Activated CD4-positive, alpha-beta T cell treated with anti-CD3 and anti-CD28 coated beads for 36 hours (primary cell): Measurements from ENCODE around the gene TNIK. TPM values are rescaled to one million over a fixed set of nuclear protein-coding genes. Genes with fewer than 3 reads are reported as not detected.

Experiments used
- ATAC-seq: fragments of 200-7000 bp; cut with Tn5 transposase; one replicate; pipeline ENCODE4 v1.10.0; 2021; ENCODE audit warnings: mild to moderate bottlenecking, moderate library complexity
- CTCF ChIA-PET: fragments of 350-600 bp; sonication (Branson Sonifier 250); formaldehyde crosslinking; loops from one replicate; lab custom pipeline; 2021; ENCODE audit warnings: antibody characterized with exemption; lab: Charles Lee
- POLR2A ChIA-PET: fragments of 350-600 bp; sonication (Branson Sonifier 250); formaldehyde crosslinking; loops from one replicate; lab custom pipeline; 2021; ENCODE audit warnings: antibody characterized with exemption, inconsistent platforms; lab: Charles Lee
- DNase-seq: peaks from one replicate; pipeline ENCODE4 v3.0.0-alpha.2; 2020
- H3K27ac Mint-ChIP-seq: one replicate; pipeline ENCODE4 v1.8.0; 2021; ENCODE audit warnings: mixed read lengths
- H3K27me3 Mint-ChIP-seq: one replicate; pipeline ENCODE4 v1.8.0; 2021; ENCODE audit warnings: mixed read lengths
- H3K36me3 Mint-ChIP-seq: one replicate; pipeline ENCODE4 v1.8.0; 2021; ENCODE audit warnings: low read depth, mixed read lengths
- H3K4me1 Mint-ChIP-seq: one replicate; pipeline ENCODE4 v1.8.0; 2021; ENCODE audit warnings: mixed read lengths
- H3K4me3 Mint-ChIP-seq: one replicate; pipeline ENCODE4 v1.8.0; 2021; ENCODE audit warnings: mild to moderate bottlenecking, moderate library complexity, mixed read lengths
- H3K9me3 Mint-ChIP-seq: one replicate; pipeline ENCODE4 v1.8.0; 2021; ENCODE audit warnings: low read depth, mixed read lengths
- intact Hi-C, 2 experiments: fragments of 100-400 bp; cut with DNase I in 1 of 2; cut with micrococcal nuclease in 1 of 2; formaldehyde crosslinking; loops; one replicate each; pipeline versions ENCODE4 v1.14.2 to v1.15.1; 2022 to 2024; cut with DNase I, micrococcal nuclease
- total RNA-seq, 2 experiments: library from RNA; stranded (reverse); gene quantifications; one replicate each; pipeline ENCODE4 v1.2.3, GENCODE V29; 2021

Gene TNIK
- total RNA-seq, 2 experiments from 2014 or later: 28.8 to 34.2 TPM

- ATAC-seq (no peak), DNase-seq (no peak)
- ChIA-PET CTCF (interaction anchor here (0.8 to 1.0 kb wide), 2 partner anchors 127 to 478 kb away, joined by 3 read pairs; no protein-coding TSS in a partner anchor), POLR2A (no interaction called here)
- no peak overlapping the region for H3K4me3 Mint-ChIP-seq
- no peaks in the 10 kb centered on the region for H3K9me3 Mint-ChIP-seq
- H3K27ac Mint-ChIP-seq: no peak overlapping the region
- no peaks in the 10 kb centered on the region for H3K4me1 Mint-ChIP-seq
- peaks cover 24% of the 10 kb centered on the region for H3K36me3 Mint-ChIP-seq
- intact Hi-C loops: no loop called here
- H3K27me3 Mint-ChIP-seq: no peaks in the 10 kb centered on the region
Observed at GRCh38 chr3:171088496-171088895, 371.7 kb downstream of the TNIK start.

- H3K9me3 Mint-ChIP-seq: no peaks in the 10 kb centered on the region
- ChIA-PET POLR2A (interaction anchor here (0.6 kb wide), 1 partner anchor 713 kb away, joined by 10 read pairs; no protein-coding TSS in a partner anchor), CTCF (no interaction called here)
- H3K27ac Mint-ChIP-seq: no peak overlapping the region
- no peak for DNase-seq
- H3K4me3 Mint-ChIP-seq: no peak overlapping the region
- ATAC-seq: peak; percentile 23
- no peaks in the 10 kb centered on the region for H3K27me3 Mint-ChIP-seq
- intact Hi-C loops: no loop called here
- no peaks in the 10 kb centered on the region for H3K4me1 Mint-ChIP-seq
- peaks cover 28% of the 10 kb centered on the region for H3K36me3 Mint-ChIP-seq
Observed at GRCh38 chr3:171086914-171087313, 373.3 kb downstream of the TNIK start.

- Mint-ChIP-seq H3K36me3 (peaks cover 41% of the 10 kb centered on the region), H3K27me3 (no peaks in the 10 kb centered on the region), H3K27ac (no peak overlapping the region), H3K9me3 (no peaks in the 10 kb centered on the region), H3K4me3 (no peak overlapping the region), H3K4me1 (no peaks in the 10 kb centered on the region)
- intact Hi-C loops: no loop called here
- DNase-seq (no peak), ATAC-seq (no peak)
- ChIA-PET POLR2A (no interaction called here), CTCF (interaction anchor here (0.8 to 1.3 kb wide), 2 partner anchors 8 to 12 kb away, joined by 3 to 8 read pairs; no protein-coding TSS in a partner anchor)
Observed at GRCh38 chr3:171077261-171077660, 382.9 kb downstream of the TNIK start.

- ChIA-PET CTCF (interaction anchor here (1.3 kb wide), 1 partner anchor 91 kb away, joined by 3 read pairs; no protein-coding TSS in a partner anchor), POLR2A (no interaction called here)
- Mint-ChIP-seq H3K27me3 (no peaks in the 10 kb centered on the region), H3K4me3 (no peak overlapping the region), H3K9me3 (no peaks in the 10 kb centered on the region), H3K27ac (no peak overlapping the region), H3K4me1 (no peaks in the 10 kb centered on the region), H3K36me3 (peaks cover 34% of the 10 kb centered on the region)
- DNase-seq (no peak), ATAC-seq (no peak)
- intact Hi-C loops: no loop called here
Observed at GRCh38 chr3:171072432-171072831, 387.8 kb downstream of the TNIK start.

- no peaks in the 10 kb centered on the region for H3K27me3 Mint-ChIP-seq
- H3K9me3 Mint-ChIP-seq: no peaks in the 10 kb centered on the region
- no peak overlapping the region for H3K4me3 Mint-ChIP-seq
- ChIA-PET POLR2A (no interaction called here), CTCF (no interaction called here)
- H3K36me3 Mint-ChIP-seq: peaks cover 52% of the 10 kb centered on the region
- no peaks in the 10 kb centered on the region for H3K4me1 Mint-ChIP-seq
- H3K27ac Mint-ChIP-seq: no peak overlapping the region
- ATAC-seq (no peak), DNase-seq (no peak)
- intact Hi-C loops: no loop called here
Observed at GRCh38 chr3:171068658-171069057, 391.5 kb downstream of the TNIK start.

GRCh38 chr3:171066206-171066605, 394.0 kb downstream of the TNIK start:
- ChIA-PET CTCF (interaction anchor here (1.1 to 1.2 kb wide), 2 partner anchors 11 to 12 kb away, joined by 3 read pairs; no protein-coding TSS in a partner anchor), POLR2A (no interaction called here)
- no peak for ATAC-seq
- intact Hi-C loops: no loop called here
- DNase-seq: no peak
- H3K4me3 Mint-ChIP-seq: no peak overlapping the region
- H3K27ac Mint-ChIP-seq: no peak overlapping the region
- H3K27me3 Mint-ChIP-seq: no peaks in the 10 kb centered on the region
- H3K4me1 Mint-ChIP-seq: no peaks in the 10 kb centered on the region
- H3K36me3 Mint-ChIP-seq: peaks cover 49% of the 10 kb centered on the region
- no peaks in the 10 kb centered on the region for H3K9me3 Mint-ChIP-seq

- no peak overlapping the region for H3K4me3 Mint-ChIP-seq
- intact Hi-C loops: no loop called here
- POLR2A ChIA-PET: no interaction called here
- H3K27ac Mint-ChIP-seq: no peak overlapping the region
- ATAC-seq: no peak
- CTCF ChIA-PET: interaction anchor here (1.1 to 1.2 kb wide), 2 partner anchors 11 to 12 kb away, joined by 3 read pairs; no protein-coding TSS in a partner anchor
- peaks cover 49% of the 10 kb centered on the region for H3K36me3 Mint-ChIP-seq
- no peaks in the 10 kb centered on the region for H3K4me1 Mint-ChIP-seq
- DNase-seq: no peak
- no peaks in the 10 kb centered on the region for H3K27me3 Mint-ChIP-seq
- H3K9me3 Mint-ChIP-seq: no peaks in the 10 kb centered on the region
Observed at GRCh38 chr3:171065732-171066131, 394.5 kb downstream of the TNIK start.

- no peak for DNase-seq
- H3K9me3 Mint-ChIP-seq: no peaks in the 10 kb centered on the region
- H3K27me3 Mint-ChIP-seq: no peaks in the 10 kb centered on the region
- no peak overlapping the region for H3K4me3 Mint-ChIP-seq
- H3K36me3 Mint-ChIP-seq: peaks cover 38% of the 10 kb centered on the region
- intact Hi-C loops: no loop called here
- ChIA-PET CTCF (no interaction called here), POLR2A (no interaction called here)
- no peak for ATAC-seq
- H3K4me1 Mint-ChIP-seq: no peaks in the 10 kb centered on the region
- H3K27ac Mint-ChIP-seq: no peak overlapping the region
Observed at GRCh38 chr3:171064461-171064860, 395.7 kb downstream of the TNIK start.

- POLR2A ChIA-PET: no interaction called here
- Mint-ChIP-seq H3K4me3 (no peak overlapping the region), H3K4me1 (no peaks in the 10 kb centered on the region), H3K27me3 (no peaks in the 10 kb centered on the region), H3K36me3 (peaks cover 28% of the 10 kb centered on the region), H3K9me3 (no peaks in the 10 kb centered on the region), H3K27ac (no peak overlapping the region)
- ATAC-seq: no peak
- CTCF ChIA-PET: no interaction called here
- no peak for DNase-seq
- intact Hi-C loops: no loop called here
Observed at GRCh38 chr3:171061749-171062148, 398.5 kb downstream of the TNIK start.

GRCh38 chr3:171059978-171060377, 400.2 kb downstream of the TNIK start:
- ATAC-seq: no peak
- DNase-seq: no peak
- Mint-ChIP-seq H3K9me3 (no peaks in the 10 kb centered on the region), H3K4me1 (no peaks in the 10 kb centered on the region), H3K36me3 (peaks cover 16% of the 10 kb centered on the region), H3K4me3 (no peak overlapping the region), H3K27me3 (no peaks in the 10 kb centered on the region), H3K27ac (no peak overlapping the region)
- ChIA-PET POLR2A (no interaction called here), CTCF (no interaction called here)
- intact Hi-C loops: no loop called here

- ATAC-seq (no peak), DNase-seq (no peak)
- Mint-ChIP-seq H3K27ac (no peak overlapping the region), H3K36me3 (peaks cover 9% of the 10 kb centered on the region), H3K27me3 (no peaks in the 10 kb centered on the region), H3K9me3 (no peaks in the 10 kb centered on the region), H3K4me1 (no peaks in the 10 kb centered on the region), H3K4me3 (no peak overlapping the region)
- ChIA-PET CTCF (no interaction called here), POLR2A (no interaction called here)
- intact Hi-C loops: no loop called here
Observed at GRCh38 chr3:171058873-171059603, 401.2 kb downstream of the TNIK start.

- Mint-ChIP-seq H3K4me1 (no peaks in the 10 kb centered on the region), H3K36me3 (no peaks in the 10 kb centered on the region), H3K27me3 (no peaks in the 10 kb centered on the region), H3K4me3 (no peak overlapping the region), H3K27ac (no peak overlapping the region), H3K9me3 (peaks cover 2% of the 10 kb centered on the region)
- intact Hi-C loops: no loop called here
- no peak for DNase-seq
- ChIA-PET POLR2A (no interaction called here), CTCF (no interaction called here)
- no peak for ATAC-seq
Observed at GRCh38 chr3:171058058-171058457, 402.1 kb downstream of the TNIK start.
